M059J (cell line): ENCODE results near the gene APBB1IP. TPM values are rescaled to one million over a fixed set of nuclear protein-coding genes. Genes with fewer than 3 reads are reported as not detected.
A peak's percentile ranks its signal among the peaks of the same experiment; 100 is the strongest.
"Not testable (repeated sequence)": the region's sequence is repeated elsewhere in the genome, so short reads cannot be mapped to it uniquely, and the experiment has no call there.

ENCODE experiments used
- DNase-seq: peaks from one replicate; pipeline ENCODE4 v3.0.0-alpha.2; 2012; ENCODE audit warnings: low read depth
- total RNA-seq: library from RNA; depleted of rRNA; stranded (reverse); fragments of >200 nt; shearing (Covaris generic); gene quantifications from 2 replicates; pipeline ENCODE4 v1.2.3, GENCODE V29; 2014

Gene APBB1IP
- total RNA-seq, 1 experiment from 2014 or later = 0.37 TPM

DNA sequence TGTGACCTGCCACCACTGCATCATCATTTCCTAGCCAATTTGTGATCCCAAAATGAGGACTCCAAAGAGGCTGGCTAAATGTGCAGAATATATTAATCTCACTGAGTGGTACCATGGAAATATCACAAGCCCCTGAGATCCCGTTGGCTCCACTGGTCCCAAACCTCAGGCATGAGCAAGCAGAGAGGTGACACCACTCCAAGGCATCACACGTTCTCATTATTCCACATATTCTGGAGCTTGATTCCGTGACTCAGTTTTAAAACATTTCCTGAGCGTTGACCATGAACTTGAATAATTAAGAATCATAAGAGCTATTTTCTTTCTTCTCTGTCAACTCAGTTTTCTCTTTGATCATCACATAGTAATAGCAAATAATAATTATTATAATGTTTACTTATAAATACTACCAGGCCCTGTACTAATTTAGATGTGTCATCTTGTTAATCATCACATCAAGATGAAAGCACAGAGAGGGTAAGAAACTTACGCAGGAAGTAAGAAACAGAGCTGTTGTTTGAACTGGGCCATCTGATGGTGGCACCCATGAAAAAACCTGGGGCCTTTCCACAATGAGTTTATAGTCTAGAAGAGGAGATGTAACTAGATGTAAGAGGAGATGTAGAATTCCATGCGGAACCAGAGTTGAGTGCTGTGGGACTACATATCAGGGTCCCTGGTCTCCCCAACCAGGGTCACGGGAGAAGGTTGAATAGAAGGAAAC is 3.5 kb downstream of the APBB1IP start:
- peak; percentile 85 for DNase-seq

DNA sequence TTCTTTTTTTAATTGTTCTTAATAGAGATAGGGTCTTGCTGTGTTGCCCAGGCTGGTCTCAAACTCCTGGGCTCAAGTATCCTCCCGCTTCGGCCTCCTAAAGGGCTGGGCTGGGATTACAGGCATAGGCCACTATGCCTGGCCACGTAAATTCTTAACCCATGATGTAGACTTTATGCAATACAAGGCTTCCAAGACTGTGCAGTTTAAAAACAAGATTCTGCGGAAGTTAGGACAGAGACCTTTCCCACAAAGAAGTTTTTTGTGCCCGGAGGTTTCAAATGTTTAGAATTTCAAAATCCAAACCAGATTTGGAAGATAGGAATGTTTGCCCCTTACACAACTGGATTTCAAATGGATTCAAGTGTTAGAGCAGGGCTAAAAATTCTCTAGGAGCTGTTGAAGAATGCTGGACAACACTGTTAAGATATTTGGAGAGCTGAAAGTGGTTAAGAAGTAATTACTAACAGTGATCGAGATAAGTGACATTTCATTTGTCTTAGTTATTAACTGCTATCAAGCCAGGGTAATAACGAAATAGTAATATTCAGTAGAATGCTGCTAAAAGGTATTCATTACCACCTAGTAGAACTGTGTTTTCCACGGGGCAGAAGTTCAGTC is 7.4 kb downstream of the APBB1IP start:
- DNase-seq = peak; percentile 30

DNA sequence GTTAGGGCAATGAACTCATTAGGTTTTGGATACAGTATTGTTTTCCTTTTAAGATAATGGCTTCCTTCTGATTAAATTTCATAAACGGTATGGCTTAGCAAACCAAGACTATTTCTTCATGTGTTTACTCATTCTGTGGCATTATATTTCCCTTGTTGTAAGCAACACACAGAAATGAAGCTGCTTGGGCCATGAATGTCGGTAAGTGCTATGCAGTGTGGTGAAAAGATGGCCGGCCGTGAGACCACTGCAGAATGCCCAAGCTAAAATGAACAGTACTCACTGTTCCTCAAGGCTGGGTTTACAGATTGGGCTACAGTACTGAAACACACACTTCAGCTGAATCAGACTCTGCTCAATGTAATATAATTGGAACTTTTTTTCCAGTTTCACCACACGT is 8.1 kb downstream of the APBB1IP start:
- DNase-seq = no peak

DNA sequence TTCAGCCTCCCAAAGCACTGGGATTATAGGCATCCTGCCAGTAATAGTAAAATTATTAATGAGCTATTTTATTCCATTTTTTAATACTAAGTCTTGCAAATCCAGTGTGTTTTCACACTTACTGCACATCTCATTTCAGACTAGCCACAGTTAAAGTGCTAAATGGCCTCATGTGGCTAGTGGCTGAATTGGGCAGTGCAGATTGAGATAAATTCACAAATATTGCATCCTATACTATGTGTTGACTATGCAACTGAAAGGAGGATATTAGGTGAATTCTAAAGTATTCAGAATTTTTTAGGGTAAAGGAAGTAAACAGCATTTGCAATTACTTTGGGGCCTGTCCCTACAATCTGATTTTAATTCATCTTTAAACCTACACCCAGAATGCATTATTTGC is 10.2 kb downstream of the APBB1IP start:
- no peak for DNase-seq

DNA sequence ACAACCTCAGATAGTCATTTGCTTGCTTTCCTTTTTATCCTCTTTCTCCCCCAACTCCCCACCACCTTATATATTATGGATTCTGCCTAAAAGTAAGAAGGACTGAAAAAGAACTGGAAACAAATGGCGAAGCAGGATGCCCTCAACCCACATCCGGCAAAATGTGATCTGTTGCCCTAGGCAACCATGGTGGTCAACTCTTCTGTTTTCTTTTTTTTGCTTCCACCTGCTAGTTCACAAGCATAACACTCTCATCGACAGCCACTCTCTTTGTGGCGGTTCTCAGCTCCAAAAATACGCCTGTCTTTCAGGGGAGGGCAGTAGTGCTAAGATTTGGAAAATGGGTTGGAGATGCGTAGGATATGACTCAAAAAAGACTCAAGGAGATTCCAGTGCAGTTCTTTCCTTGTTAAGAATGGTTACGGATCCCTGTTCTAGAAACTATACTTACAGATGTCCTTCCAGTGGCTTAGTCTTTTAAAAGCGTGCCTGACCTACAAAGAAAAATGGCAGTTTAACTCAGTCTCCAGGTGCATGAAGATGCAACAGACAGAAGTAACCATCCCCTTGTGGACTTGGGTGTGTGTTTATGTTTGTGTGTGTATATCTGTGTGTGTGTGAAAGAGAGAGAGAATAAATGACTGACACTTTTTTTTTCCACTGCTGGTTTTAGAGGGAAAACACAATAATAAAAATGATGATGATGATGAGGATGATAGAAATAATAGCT is 10.7 kb downstream of the APBB1IP start:
- peak; percentile 56 for DNase-seq

DNA sequence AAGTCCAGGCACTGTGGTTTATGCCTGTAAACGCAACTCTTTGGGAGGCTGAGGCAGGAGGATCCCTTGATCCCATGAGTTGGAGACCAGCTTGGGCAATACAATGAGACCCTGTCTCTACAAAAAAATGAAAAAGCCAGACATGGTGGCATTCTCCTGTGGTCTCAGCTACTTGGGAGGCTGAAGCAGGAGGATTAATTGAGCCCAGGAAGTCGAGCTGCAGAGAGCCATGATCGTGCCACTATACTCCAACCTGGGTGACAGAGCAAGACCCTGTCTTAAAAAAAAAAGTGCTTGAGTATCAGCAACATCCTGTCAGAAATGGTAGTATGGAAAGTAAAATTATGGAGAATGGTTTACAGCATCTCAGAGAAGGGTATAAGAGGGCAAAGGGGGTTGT is 11.6 kb downstream of the APBB1IP start:
- DNase-seq = no peak

DNA sequence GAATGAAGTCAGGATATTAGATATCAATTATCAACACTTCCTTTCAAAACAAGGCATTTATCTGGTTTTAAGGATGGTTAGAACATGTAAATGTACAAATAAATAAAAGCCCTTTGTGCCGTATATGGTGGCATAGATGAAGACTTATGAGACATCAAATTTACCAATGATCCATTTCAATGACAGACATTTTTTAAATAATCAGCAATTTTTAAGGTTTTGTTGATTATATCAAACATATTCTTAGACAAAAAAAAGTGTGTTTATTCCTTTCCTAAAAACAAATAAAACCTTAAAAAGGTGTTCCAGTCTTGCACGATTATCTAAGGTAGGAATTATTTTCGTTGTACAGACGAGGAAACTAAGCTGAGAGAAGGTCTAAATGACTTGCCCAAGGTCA is 13.8 kb downstream of the APBB1IP start:
- no peak for DNase-seq

DNA sequence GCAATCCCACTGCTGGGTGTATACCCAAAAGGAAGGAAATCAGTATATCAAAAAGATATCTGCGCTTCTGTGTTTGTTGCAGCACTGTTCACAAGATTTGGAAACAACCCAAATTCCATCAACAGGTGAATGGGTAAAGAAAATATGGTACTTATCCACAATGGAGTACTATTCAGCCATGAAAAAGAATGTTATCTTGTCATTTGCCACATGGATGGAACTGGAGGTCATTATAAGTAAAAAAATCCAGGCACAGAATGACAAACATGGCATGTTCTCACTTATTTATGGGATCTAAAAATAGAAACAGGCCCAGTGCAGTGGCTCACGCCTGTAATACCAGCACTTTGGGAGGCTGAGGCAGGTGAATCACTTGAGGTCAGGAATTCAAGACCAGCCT is 15.7 kb downstream of the APBB1IP start:
- DNase-seq = no peak

DNA sequence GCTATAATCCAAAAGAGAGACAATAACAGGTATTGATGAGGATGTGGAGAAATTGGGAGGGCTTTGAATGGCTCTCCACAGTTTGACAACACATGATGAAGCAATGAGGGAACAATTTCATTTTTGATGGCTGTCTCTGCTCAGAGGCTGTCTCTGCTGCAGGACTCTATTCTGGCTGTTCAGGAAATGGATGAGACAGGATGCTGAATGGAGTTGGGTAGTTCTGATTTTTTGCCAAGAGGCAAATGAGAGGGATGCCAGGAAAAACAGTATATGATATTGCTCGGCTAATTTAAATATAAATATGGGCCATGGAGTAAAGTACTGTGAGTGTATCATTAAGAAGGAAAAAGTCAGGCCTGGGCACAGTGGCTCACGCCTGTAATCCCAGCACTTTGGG is 16.8 kb downstream of the APBB1IP start:
- no peak for DNase-seq

DNA sequence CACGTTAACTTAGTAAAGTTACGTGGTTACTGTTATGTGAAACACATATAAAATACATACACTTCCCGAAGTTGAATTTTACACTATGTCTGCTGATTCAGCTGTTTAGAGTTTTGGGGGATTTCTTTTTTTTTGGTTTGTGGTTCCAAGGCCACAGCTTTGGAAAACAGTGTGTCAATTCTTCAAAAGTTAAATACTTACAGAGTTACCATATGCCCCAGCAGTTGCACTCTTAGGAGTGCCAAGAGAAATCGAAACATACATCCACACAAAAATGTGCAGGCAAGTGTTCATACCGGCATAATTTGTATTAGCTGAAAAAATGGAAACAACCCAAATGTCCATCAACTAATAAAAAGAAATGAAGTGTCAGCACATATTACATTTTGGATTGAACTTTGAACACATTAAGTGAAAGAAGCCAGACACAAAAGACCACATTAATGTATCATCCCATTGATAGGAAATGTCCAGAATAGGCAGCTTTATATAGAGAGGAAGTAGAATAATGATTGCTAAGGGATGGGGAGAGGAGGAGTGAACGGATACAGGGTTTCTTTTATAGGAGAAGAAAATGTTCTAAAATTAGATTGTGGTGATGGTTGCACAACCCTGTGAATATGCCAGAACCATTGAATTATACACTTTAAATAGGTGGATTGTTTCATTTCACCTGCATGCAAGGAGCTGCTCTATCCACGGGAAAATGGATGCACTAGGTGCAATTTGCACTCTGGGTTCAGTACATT is 17.6 kb downstream of the APBB1IP start:
- DNase-seq = no peak

DNA sequence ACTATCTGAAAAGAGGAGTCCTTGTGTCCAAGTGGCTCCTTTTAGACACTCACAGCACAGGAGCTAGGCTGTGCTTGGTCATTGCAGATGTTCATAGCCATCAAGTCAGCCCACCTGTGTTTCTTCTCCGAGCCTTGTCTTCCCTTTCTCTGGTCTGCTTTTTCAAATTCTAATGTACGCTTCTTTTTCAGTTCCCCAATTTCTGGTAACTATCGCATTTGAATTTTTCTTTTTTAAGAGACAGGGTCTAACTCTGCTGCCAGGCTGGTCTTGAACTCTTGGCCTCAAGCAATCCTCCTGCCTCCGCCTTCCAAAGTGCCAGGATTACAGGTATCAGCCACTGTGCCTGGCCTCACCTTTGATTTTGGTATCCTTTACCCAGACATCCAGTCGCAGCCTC is 18.9 kb downstream of the APBB1IP start:
- no peak for DNase-seq

DNA sequence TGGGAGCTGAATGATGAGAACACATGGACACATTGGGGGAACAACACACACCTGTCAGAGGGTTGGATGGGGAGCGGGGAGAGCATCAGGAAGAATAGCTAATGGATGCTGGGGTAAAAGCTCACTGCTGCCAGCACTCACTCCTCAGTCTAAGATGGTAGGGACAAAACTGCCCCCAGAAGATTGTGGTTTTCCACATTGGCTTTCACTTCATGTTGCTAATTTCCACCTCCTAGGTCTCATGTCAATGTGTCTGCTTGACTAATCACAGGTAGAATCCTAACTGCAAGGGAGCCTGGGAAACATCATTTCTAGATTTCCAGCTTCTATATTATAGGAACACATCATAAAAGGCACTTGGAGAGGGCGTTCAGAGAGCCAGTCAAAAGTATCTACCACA is 22.6 kb downstream of the APBB1IP start:
- DNase-seq = no peak

DNA sequence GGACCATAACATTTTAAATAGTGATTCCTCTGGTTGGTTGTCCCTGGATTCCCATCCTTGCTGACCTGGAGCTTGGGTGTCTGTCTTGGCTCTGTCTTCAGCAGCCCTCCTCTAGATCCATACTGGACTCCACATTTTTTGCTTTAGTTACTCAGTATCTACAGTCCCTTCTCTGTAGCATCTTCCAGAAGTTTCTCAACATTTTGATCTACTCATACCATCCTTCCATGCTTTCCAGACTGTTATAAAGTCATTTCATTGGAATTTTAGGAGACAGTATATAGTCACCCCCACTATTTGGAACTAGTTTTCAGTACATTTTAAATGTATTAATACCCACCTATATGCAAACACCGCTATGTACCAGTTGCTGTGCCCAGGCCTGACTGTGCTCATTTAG is 25.8 kb downstream of the APBB1IP start:
- no peak for DNase-seq

DNA sequence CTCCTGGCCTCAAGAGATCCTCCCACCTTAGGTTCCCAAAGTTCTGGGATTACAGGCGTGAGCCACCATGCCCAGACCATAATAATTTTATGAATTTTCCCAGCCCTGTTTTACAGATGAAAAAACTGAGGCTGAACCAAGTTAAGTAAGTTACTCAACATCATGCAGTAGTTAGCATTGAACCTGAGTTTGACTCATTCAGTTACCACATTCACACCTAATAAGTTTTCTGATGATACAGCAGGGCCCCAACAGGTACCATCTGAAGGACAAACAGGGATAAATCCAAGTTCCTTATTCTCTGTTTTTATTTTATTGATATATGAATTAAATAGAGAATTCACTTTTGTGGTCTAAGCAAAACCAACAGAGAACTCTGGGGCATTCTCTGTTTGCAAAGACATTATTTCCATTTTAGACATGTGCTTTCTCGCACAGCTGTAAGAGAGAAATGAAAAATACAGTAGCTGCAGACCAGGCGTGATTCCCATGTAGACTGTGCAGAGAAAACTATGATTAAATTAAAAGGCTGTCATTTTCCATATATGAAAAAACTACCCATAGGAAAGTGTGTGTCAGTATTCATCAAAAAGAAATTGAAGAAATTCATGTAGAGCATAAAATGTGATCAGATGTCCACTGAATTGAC is 26.6 kb downstream of the APBB1IP start:
- DNase-seq = no peak

DNA sequence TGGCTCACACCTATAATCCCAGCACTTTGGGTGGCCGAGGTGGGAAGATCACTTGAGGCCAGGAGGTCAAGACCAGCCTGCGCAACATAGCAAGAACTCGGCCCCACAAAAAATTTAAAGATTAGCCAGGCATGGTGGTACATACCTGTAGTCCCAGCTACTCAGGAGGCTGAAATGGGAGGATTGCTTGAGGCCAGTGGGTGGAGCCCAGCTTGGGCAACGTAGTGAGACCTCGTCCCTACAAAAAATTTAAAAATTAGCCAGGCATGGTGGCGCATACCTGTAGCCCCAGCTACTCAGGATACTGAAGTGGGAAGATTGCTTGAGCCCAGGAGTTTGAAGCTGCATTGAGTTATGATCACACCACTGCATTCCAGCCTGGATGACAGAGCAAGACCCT is 28.4 kb downstream of the APBB1IP start:
- not testable (repeated sequence) for DNase-seq

DNA sequence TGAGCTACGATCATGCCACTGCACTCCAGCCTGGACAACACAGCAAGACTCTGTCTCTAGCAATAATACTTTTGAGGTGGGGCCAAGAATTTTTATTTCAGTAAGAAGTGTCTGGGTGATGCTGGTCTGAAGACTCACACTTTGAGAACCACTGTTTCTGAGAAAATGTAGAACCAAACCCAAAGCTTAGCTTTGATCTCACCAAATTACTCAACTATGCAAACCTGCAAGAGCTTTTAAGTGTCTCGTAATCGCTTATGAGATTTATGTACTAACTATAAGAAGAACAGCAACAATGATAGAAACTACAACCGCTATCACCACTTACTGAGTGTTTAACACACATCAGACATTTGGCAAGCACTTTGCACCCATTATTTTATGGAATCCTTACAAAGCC is 29.5 kb downstream of the APBB1IP start:
- no peak for DNase-seq

DNA sequence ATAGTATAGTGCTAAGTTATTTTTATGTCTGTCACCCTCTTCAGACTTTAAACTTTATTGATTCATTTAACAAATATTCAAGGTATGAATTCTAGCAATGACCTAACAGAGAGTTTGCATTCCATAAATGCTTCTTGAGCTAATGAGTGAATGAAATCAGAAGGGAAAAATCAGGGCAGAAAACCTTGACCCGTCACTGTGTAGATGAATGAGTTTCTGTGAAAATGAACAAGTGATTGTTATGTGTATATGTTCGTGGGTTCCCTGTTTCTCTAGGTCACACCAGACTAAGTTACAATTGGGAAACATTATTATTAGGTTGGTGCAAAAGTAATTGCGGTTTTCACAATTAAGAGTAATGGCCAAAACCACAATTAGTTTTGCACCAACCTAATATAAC is 30.1 kb downstream of the APBB1IP start:
- DNase-seq = peak; percentile 59

DNA sequence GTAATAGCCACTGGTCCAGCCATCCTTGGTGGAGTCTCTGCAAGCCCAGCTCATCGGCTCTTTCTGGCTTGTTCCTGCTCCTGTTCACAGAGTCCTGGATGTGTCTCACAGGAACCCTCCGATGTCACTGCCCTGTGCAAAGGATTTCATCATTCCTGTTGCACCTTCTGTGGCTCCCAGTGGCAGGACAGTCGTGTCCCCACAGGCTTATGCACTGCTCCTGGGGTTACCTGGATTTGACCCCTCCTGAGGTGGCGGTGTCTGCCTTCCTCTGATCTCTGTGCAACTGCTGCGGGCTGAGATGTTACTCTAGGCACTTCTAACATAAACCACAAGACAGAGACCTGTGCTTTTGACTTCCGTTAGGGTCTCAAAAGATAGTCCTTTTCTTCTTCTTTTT is 30.6 kb downstream of the APBB1IP start:
- peak; percentile 18 for DNase-seq

DNA sequence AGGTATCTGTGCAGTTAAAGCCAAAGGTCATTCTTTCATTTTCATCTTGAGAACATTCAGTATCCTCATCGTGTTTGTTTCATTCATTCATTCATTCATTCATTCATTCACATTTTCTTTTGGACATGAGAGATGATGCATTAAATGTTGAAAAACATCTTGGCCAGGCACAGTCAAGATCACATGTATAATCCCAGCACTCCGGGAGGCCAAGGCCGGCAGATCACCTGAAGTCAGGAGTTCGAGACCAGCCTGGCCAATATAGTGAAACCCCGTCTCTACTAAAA is 34.3 kb downstream of the APBB1IP start:
- DNase-seq = no peak

DNA sequence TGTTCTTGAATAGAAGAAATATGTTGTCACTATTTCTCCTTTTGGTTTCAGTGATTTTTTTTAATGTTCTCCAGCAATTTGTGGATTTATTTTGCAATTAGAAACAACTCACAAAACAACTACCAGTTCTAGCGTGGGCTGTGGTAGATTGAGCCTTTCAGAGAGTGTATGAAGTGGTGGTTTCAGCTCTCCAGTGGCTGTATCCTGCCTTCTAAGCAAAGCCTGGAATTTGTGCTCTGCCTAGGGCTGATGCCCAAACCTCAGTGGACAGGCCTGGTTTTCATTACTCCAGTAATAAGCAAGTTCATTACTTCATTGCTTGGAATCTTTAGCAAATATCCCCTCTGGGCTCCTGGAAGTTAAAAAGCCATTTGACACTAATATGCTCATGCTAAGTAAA is 35.9 kb downstream of the APBB1IP start:
- DNase-seq = no peak

DNA sequence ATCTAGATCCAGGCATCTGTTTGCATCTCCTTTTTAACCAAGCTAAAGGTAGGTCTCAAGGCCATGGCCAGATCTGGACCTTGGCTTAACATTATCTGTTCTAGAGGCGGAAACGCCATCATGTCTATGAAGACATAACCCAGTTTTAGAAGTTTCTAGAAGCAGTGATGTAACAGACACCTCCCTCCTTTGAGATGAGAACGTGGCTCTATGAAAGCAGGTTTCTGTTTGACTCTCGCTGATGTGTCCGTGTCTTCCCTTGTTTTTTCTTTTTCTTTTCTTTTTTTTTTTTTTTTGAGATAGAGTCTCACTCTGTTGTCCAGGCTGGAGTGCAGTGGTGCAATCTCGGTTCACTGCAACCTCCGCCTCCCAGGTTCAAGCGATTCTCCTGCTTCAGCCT is 36.7 kb downstream of the APBB1IP start:
- DNase-seq = not testable (repeated sequence)

DNA sequence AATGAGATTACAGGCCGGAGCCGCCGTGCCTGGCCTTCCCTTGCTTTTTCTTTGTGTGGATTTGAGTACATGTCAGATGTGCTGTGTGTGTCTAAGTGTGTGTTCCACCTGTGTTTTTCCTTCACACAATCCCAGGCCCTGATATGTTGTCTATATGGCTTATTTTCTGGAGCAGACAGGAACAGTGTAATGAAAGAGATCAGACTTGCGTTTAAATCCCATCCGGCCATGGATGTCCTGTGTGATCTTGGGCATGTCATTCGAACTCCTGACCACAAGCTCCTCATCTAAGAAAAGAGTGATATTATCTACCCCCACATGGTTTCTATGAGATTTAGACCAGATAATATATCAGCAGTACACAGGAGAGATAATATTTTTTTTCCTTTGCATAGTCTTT is 37.2 kb downstream of the APBB1IP start:
- DNase-seq = no peak
